HG02840 (cell line): Measurements from ENCODE around the gene OR14K1.
"Not testable (repeated sequence)": the region's sequence is repeated elsewhere in the genome, so short reads cannot be mapped to it uniquely, and the experiment has no call there.

Experiments
- ATAC-seq: cut with Tn5 transposase; IDR thresholded peaks from one replicate; pipeline ENCODE4 v1.9.1; 2021; ENCODE audit warnings: mild to moderate bottlenecking, moderate library complexity, moderate number of reproducible peaks; ENCODE audit not compliant: unreplicated experiment, low FRiP score

Gene OR14K1

GRCh38 chr1:247738315-247738714 lies at the start of gene OR14K1:
Gene OR14K1 (plus strand): TSS chr1:247738615. CDS start chr1:247738615, 0 bp downstream.
- ATAC-seq, result no peak

GRCh38 chr1:247701338-247701737 lies 37.1 kb upstream of the OR14K1 start:
- ATAC-seq, result no peak

- not testable (repeated sequence) for ATAC-seq
Measured at GRCh38 chr1:247710681-247711080, 27.7 kb upstream of the OR14K1 start.

GRCh38 chr1:247713753-247714152 lies 24.7 kb upstream of the OR14K1 start:
- ATAC-seq, result no peak

GRCh38 chr1:247716546-247716945 lies 21.9 kb upstream of the OR14K1 start, which contains the start of gene OR6F1:
Gene OR6F1 (minus strand): TSS chr1:247716646. CDS start chr1:247712755, 3,891 bp downstream.
- ATAC-seq, result no peak

GRCh38 chr1:247721222-247721621 lies 17.2 kb upstream of the OR14K1 start:
- no peak for ATAC-seq

GRCh38 chr1:247740721-247741120 lies 2.3 kb downstream of the OR14K1 start:
- ATAC-seq, result no peak

- ATAC-seq, result no peak
Measured at GRCh38 chr1:247741756-247742155, 3.3 kb downstream of the OR14K1 start.

GRCh38 chr1:247742215-247742760 lies 3.9 kb downstream of the OR14K1 start:
- not testable (repeated sequence) for ATAC-seq

GRCh38 chr1:247746391-247746935 lies 8.0 kb downstream of the OR14K1 start:
- no peak for ATAC-seq

- ATAC-seq, result no peak
Measured at GRCh38 chr1:247747616-247748015, 9.2 kb downstream of the OR14K1 start.

- no peak for ATAC-seq
Measured at GRCh38 chr1:247748041-247748440, 9.6 kb downstream of the OR14K1 start, which contains the start of gene OR14A2. Gene OR14A2 (minus strand): TSS chr1:247748141.

GRCh38 chr1:247749870-247750269 lies 11.5 kb downstream of the OR14K1 start:
- ATAC-seq, result no peak

- ATAC-seq, result not testable (repeated sequence)
Measured at GRCh38 chr1:247754311-247754710, 15.9 kb downstream of the OR14K1 start.

- no peak for ATAC-seq
Measured at GRCh38 chr1:247760456-247760855, 22.0 kb downstream of the OR14K1 start, which contains the start of gene OR1C1. Gene OR1C1 (minus strand): TSS chr1:247760556. CDS start chr1:247758406, 2,150 bp downstream.

- no peak for ATAC-seq
Measured at GRCh38 chr1:247769603-247770002, 31.2 kb downstream of the OR14K1 start.
